Glomerular endothelial cell (primary cell): ENCODE data around the gene KLK5. TPM values are rescaled to one million over a fixed set of nuclear protein-coding genes. Genes with fewer than 3 reads are reported as not detected.

Experiments
- DNase-seq: peaks from one replicate; pipeline ENCODE4 v3.0.0-alpha.2; 2011; ENCODE audit warnings: low read depth, low spot score; ENCODE audit errors: extremely low read depth
- total RNA-seq: library from RNA; depleted of rRNA; stranded (reverse); fragments of >200 nt; gene quantifications from 2 replicates; pipeline ENCODE4 v1.2.3, GENCODE V29; 2015

Gene KLK5
- total RNA-seq, 1 donor from 2014 or later, result not detected

GRCh38 chr19:50925734-50926133 lies 27.1 kb downstream of the KLK5 start:
- no peak for DNase-seq

DNA sequence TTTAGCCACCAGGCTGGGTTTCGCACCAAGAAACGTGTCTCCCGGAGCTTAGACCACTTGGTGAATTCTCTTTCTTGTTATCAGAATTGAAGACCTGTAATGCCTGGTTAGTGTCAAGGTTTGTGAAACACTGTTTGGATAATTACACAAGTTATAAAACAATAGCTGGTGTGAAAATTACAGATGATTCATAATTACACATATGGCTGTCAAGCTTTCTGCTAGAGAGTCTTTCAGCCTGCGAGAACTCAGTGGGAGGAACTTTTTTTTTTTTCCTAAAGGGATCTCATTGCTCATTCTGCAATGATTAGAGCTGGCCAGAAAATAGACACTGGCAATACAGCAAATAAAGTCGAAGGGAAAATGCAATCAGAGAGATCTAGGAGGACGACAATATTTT lies 28.3 kb downstream of the KLK5 start:
- no peak for DNase-seq

- DNase-seq, result peak; percentile 47
Observed at GRCh38 chr19:50922317-50922853, 30.5 kb downstream of the KLK5 start.

GRCh38 chr19:50921426-50922316 lies 31.2 kb downstream of the KLK5 start:
- DNase-seq, result no peak

GRCh38 chr19:50916069-50916468 lies 36.8 kb downstream of the KLK5 start:
- DNase-seq, result no peak

GRCh38 chr19:50912727-50913716 lies 39.8 kb downstream of the KLK5 start:
- DNase-seq, result no peak

DNA sequence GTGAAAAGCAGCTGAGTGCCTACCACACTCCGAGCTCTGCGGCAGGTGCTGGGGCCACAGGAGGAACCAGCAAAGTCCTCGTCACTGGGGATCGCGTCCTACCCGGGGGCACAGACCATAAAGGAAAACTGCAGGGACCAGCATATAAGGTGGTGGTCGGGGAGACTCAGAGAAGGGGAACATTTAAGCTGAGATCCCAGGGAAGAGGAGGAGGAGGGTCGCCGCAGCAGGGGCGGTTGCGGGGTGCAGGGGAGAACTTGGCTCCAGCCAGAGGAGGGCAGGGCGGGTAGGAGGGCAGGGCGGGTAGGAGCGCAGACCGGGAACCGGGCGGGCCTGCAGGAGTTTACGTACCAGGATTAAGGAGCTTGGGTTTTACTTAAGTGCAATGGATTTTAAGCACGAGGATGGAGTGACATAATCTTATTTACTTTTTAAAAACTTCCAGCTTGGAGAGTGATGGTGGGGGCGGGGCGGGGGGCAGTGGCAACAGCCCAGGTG lies 40.7 kb downstream of the KLK5 start:
- no peak for DNase-seq

- DNase-seq, result no peak
Observed at GRCh38 chr19:50911206-50912101, 41.4 kb downstream of the KLK5 start, which contains the start of gene KLK4. TSS of gene KLK4 (minus strand) at chr19:50911395. CDS start at chr19:50910738, 657 bp downstream.

DNA sequence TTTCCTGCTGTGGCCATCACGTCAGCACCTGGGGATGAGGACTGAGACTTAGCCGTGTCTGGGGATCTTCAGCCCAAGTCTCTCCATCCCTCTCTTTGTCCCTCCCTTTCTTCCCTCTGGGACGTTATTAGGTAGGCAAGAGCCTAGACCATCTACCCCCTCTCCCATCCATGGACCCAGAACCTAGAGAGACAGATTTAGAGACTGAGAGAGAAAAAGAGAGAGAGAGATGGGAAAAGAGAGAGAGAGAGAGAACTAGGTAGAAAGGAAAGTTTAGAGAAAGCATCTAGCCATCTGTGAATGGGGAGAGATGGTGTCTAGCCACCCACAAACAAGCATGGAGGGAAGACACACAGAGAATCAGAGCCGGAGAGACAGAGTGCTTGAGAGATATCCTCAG lies 42.1 kb downstream of the KLK5 start:
- DNase-seq, result no peak

DNA sequence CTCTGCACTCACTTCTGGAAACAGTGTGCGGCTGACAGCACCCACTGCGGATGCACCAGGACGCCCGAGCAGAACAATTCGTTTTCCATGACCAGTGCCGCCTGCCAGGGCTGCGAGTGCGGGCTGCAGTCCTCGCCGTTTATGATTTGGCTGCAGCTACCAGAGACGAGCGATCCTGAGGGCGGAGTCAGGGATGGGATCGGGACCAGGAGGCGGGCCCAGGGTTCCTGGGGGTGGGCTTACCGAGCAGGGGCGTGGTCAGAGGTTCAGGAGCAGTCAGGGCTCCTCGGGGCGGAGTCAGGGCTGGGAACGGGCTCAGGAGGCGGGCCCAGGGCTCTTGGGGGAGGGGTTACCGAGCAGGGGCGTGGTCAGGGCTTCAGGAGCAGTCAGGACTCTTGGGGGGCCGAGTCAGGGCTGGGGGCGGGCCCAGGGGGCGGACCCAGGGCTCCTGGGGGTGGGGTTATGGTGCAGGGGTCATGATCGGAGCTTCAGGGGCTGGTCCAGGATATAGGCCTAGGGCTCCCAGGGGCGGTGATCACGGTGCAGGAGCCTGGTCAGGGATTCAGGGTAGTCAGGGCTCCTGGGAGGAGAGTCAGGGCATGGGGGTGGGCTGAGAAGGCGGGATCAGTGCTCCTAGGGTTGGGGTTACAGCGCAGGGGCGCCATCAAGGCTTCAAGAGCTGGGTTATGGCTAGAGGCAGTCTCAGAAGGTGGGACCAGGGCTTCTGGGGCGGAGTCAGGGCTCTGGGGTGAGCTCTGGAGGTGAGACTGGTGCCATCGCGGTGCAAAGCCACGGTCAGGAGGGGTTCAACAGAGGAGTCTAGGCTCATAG lies 43.4 kb downstream of the KLK5 start:
- DNase-seq, result no peak

DNA sequence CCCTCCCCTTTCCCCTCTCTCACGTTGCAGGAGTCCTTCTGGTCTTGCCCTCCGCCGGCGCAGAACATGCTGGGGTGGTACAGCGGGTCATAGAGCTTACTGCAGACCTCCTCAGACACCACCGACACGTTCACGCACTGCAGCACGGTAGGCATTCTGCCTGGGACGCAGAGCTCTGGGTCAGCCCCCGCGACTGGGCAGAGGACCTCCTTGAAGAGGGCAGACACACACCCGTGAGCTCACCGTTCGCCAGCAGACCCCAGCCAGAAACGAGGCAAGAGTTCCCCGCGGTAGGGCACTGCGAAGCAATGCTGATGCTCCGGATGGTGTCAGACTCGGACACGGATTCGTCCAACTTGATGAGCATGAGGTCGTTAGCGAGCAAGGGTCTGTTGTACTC lies 44.5 kb downstream of the KLK5 start:
- no peak for DNase-seq

GRCh38 chr19:50906217-50906616 lies 46.6 kb downstream of the KLK5 start:
- DNase-seq, result no peak

DNA sequence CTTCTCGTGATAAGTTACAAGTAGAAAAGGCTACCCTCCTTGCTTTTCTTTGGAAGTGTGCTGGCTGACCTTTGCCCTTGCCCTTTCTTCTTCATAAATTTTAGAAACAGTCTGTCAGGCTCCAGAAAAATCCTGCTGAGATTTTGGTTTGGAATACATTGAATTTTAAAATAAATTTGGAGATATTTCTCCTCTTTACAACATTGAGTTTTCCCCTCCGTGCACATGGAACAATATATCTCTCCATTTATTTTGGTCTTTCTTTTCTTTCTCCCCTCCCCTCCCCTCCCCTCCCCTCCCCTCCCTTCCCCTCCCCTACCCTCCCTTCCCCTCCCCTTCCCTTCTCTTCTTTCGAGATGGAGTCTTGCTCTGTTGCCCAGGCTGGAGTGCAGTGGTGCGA lies 50.2 kb downstream of the KLK5 start:
- no peak for DNase-seq

GRCh38 chr19:50899569-50899968 lies 53.3 kb downstream of the KLK5 start:
- no peak for DNase-seq

DNA sequence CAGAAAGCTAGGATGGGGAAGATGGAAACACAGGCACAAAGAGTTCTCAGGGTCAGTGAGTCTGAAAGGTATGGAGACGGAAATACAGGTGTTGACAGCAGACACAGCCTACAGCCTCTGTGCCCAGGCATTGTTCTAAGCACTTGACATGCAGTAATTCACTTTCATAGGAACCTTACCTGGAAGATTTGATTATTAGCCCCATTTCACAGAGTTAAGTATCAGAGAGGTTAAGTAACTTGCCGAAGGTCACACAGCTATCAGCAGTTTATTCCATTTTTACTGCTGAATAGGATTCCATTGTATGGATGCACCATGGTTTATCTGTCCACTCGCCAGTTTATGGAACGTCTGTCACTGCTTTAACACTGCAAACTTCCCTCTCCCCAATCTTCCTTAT lies 54.8 kb downstream of the KLK5 start:
- no peak for DNase-seq

DNA sequence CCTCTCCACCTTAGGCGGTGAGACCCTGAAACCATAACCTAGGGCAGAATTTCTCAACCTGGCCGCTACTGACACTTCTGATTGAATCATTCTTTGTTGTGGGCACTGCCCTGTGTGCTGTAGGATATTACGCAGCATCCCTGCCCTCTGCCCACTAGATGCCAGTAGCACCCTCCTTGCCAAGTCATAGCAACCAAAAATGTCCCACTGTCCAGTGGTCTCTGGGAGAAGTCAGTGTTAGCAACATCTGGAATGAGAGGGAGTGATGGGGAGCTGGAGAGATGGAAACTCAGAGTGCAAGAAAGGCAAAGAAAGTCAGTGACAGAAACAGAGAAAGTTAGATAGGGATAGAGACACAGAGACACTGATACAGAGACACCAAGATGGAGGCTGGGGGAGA lies 55.2 kb downstream of the KLK5 start:
- no peak for DNase-seq

- DNase-seq, result no peak
Observed at GRCh38 chr19:50897191-50897607, 55.6 kb downstream of the KLK5 start.

GRCh38 chr19:50896591-50897190 lies 56.1 kb downstream of the KLK5 start:
- DNase-seq, result no peak
